ENCODE data around the gene PRSS8.

PRSS8 gene

GRCh38 chr16:31083981-31084380, 51.5 kb downstream of the PRSS8 start:
- Histone ChIP-seq H3K27ac (no peak overlapping the region), H3K36me3 (ENCODE audit: control insufficient read depth, insufficient read depth, low read length) (no peaks in the 10 kb centered on the region), H3K4me1 (no peaks in the 10 kb centered on the region), H3K79me2 (peaks cover 15% of the 10 kb centered on the region), H3K27me3 (ENCODE audit: control insufficient read depth, insufficient read depth, low read length) (no peaks in the 10 kb centered on the region), H3K4me2 (ENCODE audit: low read length) (no peak overlapping the region), H3K4me3 (ENCODE audit: low read depth, low read length) (no peak overlapping the region), H3K9me3 (ENCODE audit: control insufficient read depth, low read length) (no peaks in the 10 kb centered on the region), H3K9ac (no peak overlapping the region), H2AFZ (no peak overlapping the region)
- no peak for TF ChIP-seq CTCF (IDR thresholded peaks at IDR 0.05)

GRCh38 chr16:31083556-31083955, 52.0 kb downstream of the PRSS8 start:
- Histone ChIP-seq H3K27me3 (ENCODE audit: control insufficient read depth, insufficient read depth, low read length) (no peaks in the 10 kb centered on the region), H3K36me3 (ENCODE audit: control insufficient read depth, insufficient read depth, low read length) (no peaks in the 10 kb centered on the region), H3K4me1 (no peaks in the 10 kb centered on the region), H3K27ac (no peak overlapping the region), H3K79me2 (peaks cover 18% of the 10 kb centered on the region), H3K4me2 (ENCODE audit: low read length) (no peak overlapping the region), H3K9me3 (ENCODE audit: control insufficient read depth, low read length) (no peaks in the 10 kb centered on the region), H3K9ac (no peak overlapping the region), H3K4me3 (ENCODE audit: low read depth, low read length) (no peak overlapping the region), H2AFZ (no peak overlapping the region)
- no peak for TF ChIP-seq CTCF (IDR thresholded peaks at IDR 0.05)

- Histone ChIP-seq H3K36me3 (ENCODE audit: control insufficient read depth, insufficient read depth, low read length) (no peaks in the 10 kb centered on the region), H2AFZ (no peak overlapping the region), H3K27me3 (ENCODE audit: control insufficient read depth, insufficient read depth, low read length) (no peaks in the 10 kb centered on the region), H3K4me3 (ENCODE audit: low read depth, low read length) (no peak overlapping the region), H3K9me3 (ENCODE audit: control insufficient read depth, low read length) (no peaks in the 10 kb centered on the region), H3K4me2 (ENCODE audit: low read length) (no peak overlapping the region), H3K9ac (no peak overlapping the region), H3K27ac (no peak overlapping the region), H3K79me2 (peaks cover 19% of the 10 kb centered on the region), H3K4me1 (no peaks in the 10 kb centered on the region)
- no peak for TF ChIP-seq CTCF (IDR thresholded peaks at IDR 0.05)
Measured at GRCh38 chr16:31083081-31083480, 52.4 kb downstream of the PRSS8 start.

GRCh38 chr16:31082368-31083045, 53.0 kb downstream of the PRSS8 start:
- Histone ChIP-seq H3K9me3 (ENCODE audit: control insufficient read depth, low read length) (no peaks in the 10 kb centered on the region), H3K36me3 (ENCODE audit: control insufficient read depth, insufficient read depth, low read length) (no peaks in the 10 kb centered on the region), H3K9ac (no peak overlapping the region), H3K4me1 (no peaks in the 10 kb centered on the region), H3K27ac (no peak overlapping the region), H3K79me2 (peaks cover 21% of the 10 kb centered on the region), H3K4me3 (ENCODE audit: low read depth, low read length) (no peak overlapping the region), H3K4me2 (ENCODE audit: low read length) (no peak overlapping the region), H3K27me3 (ENCODE audit: control insufficient read depth, insufficient read depth, low read length) (no peaks in the 10 kb centered on the region), H2AFZ (no peak overlapping the region)
- no peak for TF ChIP-seq CTCF (IDR thresholded peaks at IDR 0.05)
